ENCODE measurements around the gene EREG.

Gene EREG

DNA sequence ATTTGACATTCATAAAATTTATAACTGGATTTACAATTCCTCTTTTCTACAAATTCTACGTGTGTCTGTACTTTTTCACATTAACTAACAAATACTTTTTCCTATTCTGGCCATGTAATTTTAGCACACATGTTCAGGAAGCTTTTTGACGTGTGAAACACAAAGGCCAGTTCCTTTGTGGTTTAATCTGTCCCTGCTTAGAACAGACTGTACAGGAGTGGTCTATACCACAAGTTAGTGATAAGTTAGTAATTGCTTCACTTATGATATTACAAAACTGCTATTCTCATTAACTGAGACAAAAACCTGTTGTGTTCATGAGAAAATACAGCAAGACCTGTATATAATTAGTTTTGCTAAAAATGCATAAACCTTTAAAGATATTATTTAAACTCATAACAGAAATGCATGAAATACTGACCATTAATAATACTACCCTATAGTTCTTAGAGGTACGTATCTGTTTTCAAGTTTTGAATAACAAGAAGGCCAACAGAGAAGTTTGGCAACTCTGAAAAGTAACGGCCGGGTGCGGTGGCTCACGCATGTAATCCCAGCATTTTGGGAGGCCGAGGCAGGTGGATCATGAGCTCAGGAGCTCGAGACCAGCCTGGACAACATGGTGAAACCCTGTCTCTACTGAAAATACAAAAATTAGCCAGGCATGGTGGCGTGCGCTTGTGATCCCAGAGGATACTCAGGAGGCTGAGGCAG, 66.3 kb downstream of the EREG start:
- DNase-seq (ENCODE audit: low spot score): no peak
- TF ChIP-seq, protein P1, sequence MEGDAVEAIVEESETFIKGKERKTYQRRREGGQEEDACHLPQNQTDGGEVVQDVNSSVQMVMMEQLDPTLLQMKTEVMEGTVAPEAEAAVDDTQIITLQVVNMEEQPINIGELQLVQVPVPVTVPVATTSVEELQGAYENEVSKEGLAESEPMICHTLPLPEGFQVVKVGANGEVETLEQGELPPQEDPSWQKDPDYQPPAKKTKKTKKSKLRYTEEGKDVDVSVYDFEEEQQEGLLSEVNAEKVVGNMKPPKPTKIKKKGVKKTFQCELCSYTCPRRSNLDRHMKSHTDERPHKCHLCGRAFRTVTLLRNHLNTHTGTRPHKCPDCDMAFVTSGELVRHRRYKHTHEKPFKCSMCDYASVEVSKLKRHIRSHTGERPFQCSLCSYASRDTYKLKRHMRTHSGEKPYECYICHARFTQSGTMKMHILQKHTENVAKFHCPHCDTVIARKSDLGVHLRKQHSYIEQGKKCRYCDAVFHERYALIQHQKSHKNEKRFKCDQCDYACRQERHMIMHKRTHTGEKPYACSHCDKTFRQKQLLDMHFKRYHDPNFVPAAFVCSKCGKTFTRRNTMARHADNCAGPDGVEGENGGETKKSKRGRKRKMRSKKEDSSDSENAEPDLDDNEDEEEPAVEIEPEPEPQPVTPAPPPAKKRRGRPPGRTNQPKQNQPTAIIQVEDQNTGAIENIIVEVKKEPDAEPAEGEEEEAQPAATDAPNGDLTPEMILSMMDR (conservative IDR thresholded peaks at IDR 0.05; ENCODE audit: low read depth): no peak
- ChIA-PET CTCF (no interaction called here), POLR2A (ENCODE audit: low non-redundant PET) (no interaction called here)
- H3K27ac ChIP-seq: peak overlapping the region; percentile 76

GRCh38 chr4:74433043-74433442, 68.1 kb downstream of the EREG start:
- POLR2A ChIA-PET (ENCODE audit: low non-redundant PET): no interaction called here
- CTCF ChIA-PET: interaction anchor here (0.7 kb wide), 1 partner anchor 51 kb away, joined by 4 read pairs; no protein-coding TSS in a partner anchor
- no peak for DNase-seq (ENCODE audit: low spot score)
- TF ChIP-seq, protein P1 (conservative IDR thresholded peaks at IDR 0.05; ENCODE audit: low read depth): no peak
- H3K27ac ChIP-seq: no peak overlapping the region

DNA sequence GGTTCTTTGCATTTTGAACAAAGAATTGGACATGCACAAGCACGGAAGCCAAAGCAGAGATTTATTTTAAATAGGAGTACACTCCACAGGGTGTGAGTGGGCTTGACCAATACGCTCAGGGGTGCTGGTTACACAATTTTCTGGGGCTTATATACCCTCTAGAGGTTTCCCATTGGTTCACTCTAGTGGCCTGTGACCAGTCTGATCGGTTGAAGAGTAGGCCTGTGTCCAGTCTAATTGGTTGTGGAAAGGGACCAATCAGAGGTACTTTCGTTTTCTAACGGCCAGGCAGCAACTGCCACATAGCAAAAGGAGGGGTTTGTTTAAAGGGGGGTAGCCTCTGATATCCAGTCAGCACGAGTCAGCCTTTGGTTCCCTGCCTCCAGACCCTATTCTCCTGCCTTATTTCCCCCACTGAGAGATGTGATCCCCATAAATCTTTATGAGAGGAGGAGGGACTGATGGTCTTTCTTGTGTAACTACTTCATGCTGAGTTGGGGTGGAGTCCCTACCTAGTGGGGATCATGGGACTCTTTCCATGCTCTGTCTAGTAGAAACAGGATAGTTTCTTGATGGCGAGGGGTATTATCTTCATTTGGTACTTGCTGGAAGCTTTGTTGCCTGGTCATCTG, 68.7 kb downstream of the EREG start:
- TF ChIP-seq, protein P1 (conservative IDR thresholded peaks at IDR 0.05; ENCODE audit: low read depth): no peak
- ChIA-PET POLR2A (ENCODE audit: low non-redundant PET) (no interaction called here), CTCF (interaction anchor here (0.5 kb wide), 1 partner anchor 56 kb away, joined by 4 read pairs; no protein-coding TSS in a partner anchor)
- H3K27ac ChIP-seq: peak overlapping the region; percentile 48; the same call in 1 of the 2 replicates
- no peak for DNase-seq (ENCODE audit: low spot score)

DNA sequence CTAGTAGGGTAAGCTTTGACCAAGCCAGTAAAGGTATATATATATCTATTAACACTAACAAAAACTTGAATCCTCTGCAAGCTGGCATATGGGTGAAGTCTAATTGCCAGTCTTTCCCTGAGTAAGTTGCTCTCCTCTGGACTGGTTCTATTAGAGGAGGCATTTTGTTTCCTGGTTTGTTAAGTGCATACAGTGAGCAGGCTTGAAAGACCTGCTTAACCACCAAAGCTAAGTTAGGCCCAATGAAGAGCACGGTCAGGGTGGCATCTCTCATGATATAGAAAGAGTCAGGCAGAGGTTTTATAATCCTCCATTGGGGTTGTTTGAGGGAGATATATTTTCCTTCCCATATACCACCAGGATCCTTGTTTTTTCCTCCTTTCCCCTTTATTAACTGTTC, 70.4 kb downstream of the EREG start:
- no peak overlapping the region for H3K27ac ChIP-seq
- CTCF ChIA-PET: interaction anchor here (1.3 kb wide), 1 partner anchor 9 kb away, joined by 3 read pairs; no protein-coding TSS in a partner anchor
- TF ChIP-seq, protein P1 (conservative IDR thresholded peaks at IDR 0.05; ENCODE audit: low read depth): no peak
- DNase-seq (ENCODE audit: low spot score): no peak
- POLR2A ChIA-PET (ENCODE audit: low non-redundant PET): no interaction called here

GRCh38 chr4:74437866-74438265, 72.9 kb downstream of the EREG start:
- CTCF ChIA-PET: no interaction called here
- POLR2A ChIA-PET (ENCODE audit: low non-redundant PET): no interaction called here
- TF ChIP-seq, protein P1 (conservative IDR thresholded peaks at IDR 0.05; ENCODE audit: low read depth): no peak
- peak overlapping the region; percentile 78 for H3K27ac ChIP-seq
- no peak for DNase-seq (ENCODE audit: low spot score)
